Measurements from ENCODE around the gene NDUFB7.

Gene NDUFB7

GRCh38 chr19:14533450-14533849 lies 38.4 kb downstream of the NDUFB7 start:
- no peak for DNase-seq (ENCODE audit: low spot score)
- TF ChIP-seq CTCF (IDR thresholded peaks at IDR 0.05; ENCODE audit: extremely low read depth, missing control alignments) = no peak

- TF ChIP-seq CTCF (IDR thresholded peaks at IDR 0.05; ENCODE audit: extremely low read depth, missing control alignments) = no peak
- DNase-seq (ENCODE audit: low spot score) = no peak
These were observed 41.4 kb downstream of the NDUFB7 start for GRCh38 chr19:14530506-14530905.

GRCh38 chr19:14530005-14530348 lies 41.9 kb downstream of the NDUFB7 start:
- DNase-seq (ENCODE audit: low spot score) = no peak

GRCh38 chr19:14529254-14530004 lies 42.4 kb downstream of the NDUFB7 start, which contains the start of gene TECR:
TECR (plus strand) TSS chr19:14529594; CDS start chr19:14529697, 103 bp downstream.
- TF ChIP-seq CTCF (IDR thresholded peaks at IDR 0.05; ENCODE audit: extremely low read depth, missing control alignments) = no peak
- peak; percentile 96 for DNase-seq (ENCODE audit: low spot score)

More at GRCh38 chr19:14530005-14530348, 41.9 kb downstream of the NDUFB7 start:
- no peak for TF ChIP-seq CTCF (IDR thresholded peaks at IDR 0.05; ENCODE audit: extremely low read depth, missing control alignments)

- no peak for TF ChIP-seq CTCF (IDR thresholded peaks at IDR 0.05; ENCODE audit: extremely low read depth, missing control alignments)
- DNase-seq (ENCODE audit: low spot score) = no peak
These were observed 43.2 kb downstream of the NDUFB7 start for GRCh38 chr19:14528419-14529253.

- DNase-seq (ENCODE audit: low spot score) = no peak
- TF ChIP-seq CTCF (IDR thresholded peaks at IDR 0.05; ENCODE audit: extremely low read depth, missing control alignments) = no peak
These were observed 45.4 kb downstream of the NDUFB7 start for GRCh38 chr19:14526423-14526822.

- DNase-seq (ENCODE audit: low spot score) = no peak
- TF ChIP-seq CTCF (IDR thresholded peaks at IDR 0.05; ENCODE audit: extremely low read depth, missing control alignments) = no peak
These were observed 46.1 kb downstream of the NDUFB7 start for GRCh38 chr19:14525729-14526128.

All from GM20000 (cell line).